IPS DF 4.7 (cell line): ENCODE measurements around the gene CFAP100.

Experiments used
- DNase-seq: peaks from one replicate; pipeline ENCODE4 v3.0.0-alpha.2; 2013; ENCODE audit warnings: low spot score; ENCODE audit errors: extremely low read depth

Gene CFAP100

DNA sequence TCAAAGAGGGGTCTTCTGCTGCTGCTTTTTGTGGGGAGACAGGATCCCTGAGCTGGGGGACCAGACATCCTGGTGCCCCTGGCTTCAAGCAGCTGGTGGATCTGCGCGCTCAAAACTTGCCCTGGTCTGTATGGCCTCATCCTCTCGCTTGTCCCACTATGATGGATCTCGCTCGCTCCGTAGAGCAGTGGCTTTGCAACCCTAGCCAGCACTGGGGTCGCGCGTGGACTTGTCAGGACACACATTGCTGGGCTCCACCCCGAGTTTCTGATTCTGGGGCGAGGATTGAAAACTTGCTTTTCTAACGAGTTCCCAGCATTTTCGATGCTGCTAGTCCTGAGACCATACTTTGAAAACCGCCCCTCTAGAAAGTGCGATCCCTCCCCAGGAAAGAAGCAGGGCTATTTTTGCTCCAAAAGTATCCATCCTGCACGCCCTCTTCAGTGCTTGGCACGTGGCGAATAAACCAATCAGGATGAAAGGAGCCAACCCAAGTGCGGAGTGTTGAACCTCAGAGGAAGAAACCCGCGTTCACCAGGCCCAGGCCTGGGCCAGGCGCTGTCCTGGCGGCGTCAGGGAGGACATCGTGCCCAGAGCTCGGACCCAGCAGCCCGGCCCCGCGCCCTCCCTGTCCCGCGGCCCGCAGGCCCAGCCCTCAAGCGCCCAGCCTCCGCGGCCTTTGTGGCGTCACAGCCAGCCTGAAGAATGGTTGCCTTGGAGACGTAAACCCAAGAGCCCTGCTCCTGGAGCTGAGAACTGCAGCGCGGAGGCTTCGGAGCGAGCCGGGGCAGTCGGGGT is at the start of gene CFAP100:
CFAP100 (plus strand) TSS at position 731 of the 798 bp plus-strand sequence. CDS start 1,092 bp downstream, outside the sequence.
- DNase-seq, result no peak

DNA sequence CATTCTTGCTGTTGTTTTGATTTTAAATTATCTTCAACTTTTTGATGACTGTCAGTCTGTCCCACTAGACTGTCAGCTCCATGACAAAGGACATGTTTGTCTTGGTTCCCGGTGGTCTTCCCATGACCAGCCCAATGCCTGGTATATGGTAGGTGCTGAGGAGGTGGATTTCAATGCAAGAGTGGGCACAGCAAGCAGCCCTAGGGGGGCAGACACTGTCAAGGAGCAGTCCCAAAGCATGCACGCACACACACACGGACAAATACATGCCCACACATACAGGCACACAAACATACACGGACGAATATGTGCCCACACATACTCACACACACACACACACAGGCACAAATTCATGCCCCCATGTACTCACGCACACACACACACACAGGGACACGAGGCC is 49.5 kb upstream of the CFAP100 start:
- DNase-seq, result no peak

DNA sequence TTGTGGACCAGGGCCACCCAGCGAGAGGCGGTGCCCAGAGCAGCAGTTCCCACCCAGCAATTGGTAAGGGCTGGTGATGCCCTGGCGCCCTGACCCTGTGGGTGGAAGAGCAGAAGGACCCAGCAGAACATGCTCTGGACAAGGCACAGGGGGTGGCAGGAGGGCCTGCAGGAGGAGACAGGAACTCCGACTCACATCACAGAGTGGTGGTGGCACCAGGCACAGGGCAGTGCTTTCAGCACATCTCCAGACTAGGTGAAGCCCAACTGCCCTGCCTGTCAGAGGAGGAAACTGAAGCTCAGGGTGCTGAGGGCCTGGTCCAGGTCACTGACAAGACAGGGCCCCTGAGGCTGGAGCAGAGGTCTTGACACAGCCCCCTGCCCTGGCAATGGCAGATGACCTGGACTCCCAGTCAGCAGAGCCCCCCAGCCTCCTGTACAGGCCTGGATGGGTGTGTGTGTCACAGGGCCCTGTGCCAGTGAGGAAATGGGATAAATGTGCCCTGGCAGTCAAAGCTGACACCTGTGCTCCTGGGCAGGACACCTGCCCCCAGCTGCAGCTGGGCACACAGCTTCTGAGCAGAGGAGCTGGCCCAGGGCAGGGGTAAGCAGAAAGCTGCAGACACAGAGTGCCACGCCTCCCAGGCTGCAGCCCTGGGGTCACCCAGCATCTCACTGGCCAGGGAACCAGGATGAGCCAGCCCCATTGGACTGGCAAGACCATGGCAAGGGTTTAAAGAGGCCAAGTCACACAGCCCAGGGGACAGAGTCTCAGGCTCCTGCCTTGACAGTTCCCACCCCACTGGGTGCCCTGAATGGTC is 48.9 kb upstream of the CFAP100 start:
- no peak for DNase-seq

DNA sequence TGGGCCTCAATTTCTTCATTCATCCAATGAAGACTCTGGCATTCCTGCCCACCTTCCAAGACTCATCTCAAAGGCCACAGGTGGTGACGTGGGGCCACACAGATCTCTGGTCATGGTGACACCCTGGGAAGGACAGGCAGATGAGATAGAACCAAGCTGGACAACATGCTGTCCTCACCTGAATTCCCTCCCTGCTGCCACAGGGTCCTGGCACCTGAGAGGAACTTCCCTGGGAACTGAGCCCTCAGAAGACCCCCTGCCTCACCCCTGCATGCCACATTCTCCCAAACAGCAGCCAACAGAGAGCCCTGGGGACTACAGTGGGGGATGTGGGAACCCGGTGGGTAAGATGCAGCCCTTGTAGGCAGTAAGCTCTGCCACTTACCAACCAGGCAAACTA is 48.2 kb upstream of the CFAP100 start:
- no peak for DNase-seq

DNA sequence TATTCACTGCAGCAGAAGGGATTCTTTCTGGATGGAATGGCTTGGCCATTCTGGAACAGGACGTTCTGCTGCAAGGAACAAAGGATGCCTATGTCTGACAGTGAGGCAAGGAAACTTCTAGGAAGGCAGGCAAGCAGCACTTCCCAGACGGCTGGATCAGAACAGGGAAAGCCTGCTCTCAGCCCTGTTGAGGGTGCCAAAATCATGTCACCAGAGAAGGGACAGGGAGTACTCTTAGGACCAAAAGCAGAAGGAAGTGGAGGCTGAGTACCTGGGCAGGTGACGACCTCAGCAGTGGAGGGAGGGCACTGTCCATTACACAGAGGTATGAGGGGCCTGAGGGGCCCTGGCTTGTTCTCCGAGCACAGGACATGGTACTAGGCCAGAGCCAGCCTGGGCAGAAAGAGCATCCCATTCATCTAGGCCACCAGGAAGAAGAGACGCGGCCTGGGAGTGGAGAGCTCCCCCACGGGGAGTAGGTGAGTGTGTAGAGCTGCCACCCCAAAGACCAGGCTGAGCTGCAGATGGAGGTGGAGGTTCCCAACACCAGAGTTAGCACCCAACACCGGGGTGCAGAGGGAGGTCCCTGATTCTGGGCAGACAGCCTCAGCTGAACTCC is 47.1 kb upstream of the CFAP100 start:
- no peak for DNase-seq

DNA sequence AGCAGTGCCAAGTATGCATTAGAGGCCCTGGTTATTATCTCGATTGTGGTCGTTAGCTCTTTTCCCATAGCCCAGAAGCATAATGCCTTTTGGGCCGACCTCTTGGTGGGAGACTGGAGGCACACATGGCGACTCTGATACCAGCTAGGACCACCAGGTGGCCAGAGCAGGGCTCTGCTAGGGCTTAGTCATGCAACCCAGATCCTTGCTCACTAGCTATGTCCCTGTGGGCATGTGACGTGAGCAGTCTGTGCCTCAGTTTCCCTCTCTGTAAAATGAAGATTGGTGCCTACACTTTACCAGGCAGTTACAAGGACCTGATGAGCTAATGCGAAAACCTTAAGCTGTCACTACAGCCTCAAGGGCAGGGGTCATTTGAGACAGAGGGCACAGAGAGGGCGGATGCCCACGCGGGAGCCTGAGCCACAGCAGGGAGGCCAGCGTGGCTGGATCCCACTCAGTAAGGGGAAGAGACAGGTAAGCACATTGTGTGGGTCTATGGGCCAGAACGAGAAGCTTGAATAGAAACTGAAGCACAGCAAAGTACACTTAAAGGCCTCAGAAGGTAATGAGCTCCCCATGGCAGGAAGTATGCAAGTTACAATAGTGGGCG is 46.3 kb upstream of the CFAP100 start:
- DNase-seq, result no peak

DNA sequence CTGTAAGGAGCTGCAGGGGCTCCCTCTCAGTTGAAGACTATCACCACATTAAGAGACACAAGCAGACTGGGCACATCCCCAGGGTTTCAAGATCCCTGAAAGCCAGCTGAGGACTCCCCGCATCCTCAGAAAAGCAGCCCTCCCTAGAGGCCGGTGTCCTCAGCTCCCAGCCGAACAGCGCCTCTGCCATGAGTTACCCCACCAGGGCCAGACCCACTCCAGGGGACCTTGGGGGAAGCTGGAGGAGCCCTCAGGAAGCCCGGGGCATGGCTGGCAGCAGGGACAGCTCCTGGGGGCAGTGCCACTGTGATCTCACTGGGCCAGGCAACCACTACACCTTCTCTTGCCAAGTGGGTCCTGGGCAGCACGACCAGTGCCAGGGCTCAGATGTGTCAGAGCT is 45.6 kb upstream of the CFAP100 start:
- no peak for DNase-seq

DNA sequence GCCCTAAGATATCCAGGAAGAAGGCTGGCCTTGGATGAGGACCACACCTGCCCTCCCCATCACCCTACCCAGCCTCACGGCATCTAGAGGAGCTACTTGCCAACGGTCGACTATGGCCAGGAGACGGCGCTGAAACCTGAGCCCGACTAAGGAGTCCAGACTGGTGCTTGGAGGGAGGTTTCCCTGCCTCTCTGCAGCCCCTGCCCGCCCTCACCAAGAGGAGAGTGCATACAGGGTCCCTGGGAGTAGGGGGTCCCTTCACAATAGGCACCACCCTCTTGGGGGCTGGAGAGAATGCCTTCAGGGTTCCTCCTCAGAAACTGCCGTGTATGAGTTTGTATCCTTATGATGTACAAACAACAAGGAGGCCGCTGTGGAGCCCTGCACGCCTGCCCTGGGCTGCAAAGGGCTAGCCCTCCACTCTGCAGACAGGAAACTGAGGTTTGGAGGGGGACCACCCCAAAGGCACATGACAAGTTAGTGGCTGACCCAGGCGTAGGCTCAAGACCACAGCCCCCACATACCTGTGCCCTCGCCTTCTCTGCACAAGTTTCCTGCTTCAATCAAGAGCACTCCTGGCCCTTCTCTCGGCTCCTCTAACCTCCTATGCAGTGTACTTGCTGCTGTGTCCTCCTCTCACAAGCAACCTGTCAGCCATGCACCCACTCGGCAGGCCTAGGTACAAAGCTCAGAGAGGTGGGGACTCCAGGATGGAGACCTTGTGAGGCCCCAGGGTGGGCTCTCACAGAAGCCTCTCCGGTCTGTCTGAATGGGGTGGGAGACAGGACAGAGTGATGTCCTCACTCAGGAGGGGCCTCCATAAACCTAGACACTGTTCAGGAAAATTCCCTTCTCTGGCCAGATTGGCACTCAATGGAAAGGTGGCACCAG is 44.9 kb upstream of the CFAP100 start:
- DNase-seq, result no peak

DNA sequence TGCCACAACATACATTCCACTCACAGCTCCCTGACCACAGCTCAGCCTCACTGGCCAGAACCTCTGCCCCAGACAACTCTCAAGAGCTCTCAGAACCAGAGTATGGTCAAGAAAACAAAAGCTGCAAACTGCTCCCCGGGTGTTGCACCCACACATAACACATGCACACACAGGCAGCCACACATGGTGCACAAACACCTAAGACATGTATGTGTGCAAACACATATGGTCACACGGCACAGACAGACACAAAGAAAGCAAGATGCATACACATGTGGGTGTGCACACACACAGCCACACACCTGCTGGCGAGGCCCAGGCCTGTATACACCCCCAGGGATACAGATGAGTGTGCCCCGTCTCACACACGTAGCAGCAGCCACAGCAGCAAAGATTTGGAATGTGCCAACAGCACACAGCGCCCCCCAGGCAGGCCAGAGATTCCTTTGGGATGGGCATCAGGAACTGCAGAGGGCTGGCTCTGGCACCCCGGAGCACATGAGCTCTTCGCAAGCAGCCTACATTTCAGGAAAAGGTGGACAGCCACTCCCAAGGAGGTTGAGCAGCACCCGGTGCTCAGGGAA is 44.1 kb upstream of the CFAP100 start:
- no peak for DNase-seq

DNA sequence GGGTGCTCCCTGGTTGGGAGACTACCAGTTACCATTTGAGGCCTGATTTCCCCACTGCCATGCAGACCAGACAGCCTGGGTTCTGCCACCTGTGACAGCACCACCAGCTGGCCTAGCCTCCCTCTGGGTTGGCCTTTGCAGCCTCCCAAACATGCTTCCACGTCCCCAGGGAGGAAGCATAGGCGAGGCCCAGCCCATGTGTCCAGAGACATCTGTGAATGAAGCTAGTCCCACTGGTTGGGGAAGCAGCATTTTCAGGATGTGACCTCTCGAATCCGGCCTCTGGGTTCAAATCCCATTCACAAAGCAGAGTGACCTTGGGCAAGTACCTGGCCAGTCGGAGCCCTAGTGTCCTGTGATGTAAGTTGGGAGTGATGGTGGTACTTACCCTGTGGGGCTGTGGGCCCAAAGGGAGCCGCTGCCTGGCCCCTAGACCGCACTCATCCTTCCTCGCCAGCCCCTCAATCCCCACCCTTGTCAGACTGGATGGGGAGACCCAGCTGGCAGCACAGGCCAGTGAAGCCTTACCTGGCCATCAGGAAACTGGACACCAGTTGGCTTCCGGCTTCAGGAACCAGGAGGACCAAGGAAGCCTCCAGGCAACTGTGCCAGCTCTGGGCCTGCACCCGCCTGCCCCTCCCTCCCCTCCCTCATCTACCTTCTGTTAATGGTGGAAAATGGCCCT is 43.5 kb upstream of the CFAP100 start:
- no peak for DNase-seq

DNA sequence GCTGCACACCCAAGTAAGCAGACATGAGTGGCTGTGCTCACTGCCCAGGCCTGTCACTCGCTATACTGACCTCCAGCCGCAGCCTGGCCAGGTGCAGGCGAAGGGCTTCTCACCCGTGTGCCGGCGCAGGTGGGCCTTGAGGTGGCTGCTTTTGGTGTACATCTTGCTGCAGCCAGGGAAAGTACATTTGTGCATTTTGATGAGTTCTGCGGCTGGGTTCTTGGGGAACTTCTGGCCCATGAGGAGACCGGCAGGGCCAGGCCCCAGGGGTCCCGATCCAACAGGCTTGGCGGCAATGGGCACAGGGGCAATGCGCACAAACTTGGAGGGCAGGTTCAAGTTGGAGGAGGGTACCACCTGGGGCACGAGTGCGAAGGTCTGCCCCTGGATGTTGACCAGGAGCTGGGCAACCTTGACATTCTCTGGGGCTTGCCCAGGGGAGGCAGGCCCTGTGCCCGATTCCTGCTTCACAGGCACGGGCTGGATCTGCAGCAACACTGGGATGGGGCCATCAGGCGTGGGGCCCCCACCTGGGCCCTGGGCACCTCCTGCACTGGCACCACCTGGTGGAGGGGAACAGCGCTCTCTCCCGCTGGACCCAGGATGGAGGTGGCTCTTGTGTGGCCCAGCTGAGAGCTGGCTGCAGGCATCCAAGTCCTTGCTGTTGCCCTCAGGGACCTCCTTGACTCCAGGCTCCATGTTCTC is 42.8 kb upstream of the CFAP100 start:
- DNase-seq, result no peak

DNA sequence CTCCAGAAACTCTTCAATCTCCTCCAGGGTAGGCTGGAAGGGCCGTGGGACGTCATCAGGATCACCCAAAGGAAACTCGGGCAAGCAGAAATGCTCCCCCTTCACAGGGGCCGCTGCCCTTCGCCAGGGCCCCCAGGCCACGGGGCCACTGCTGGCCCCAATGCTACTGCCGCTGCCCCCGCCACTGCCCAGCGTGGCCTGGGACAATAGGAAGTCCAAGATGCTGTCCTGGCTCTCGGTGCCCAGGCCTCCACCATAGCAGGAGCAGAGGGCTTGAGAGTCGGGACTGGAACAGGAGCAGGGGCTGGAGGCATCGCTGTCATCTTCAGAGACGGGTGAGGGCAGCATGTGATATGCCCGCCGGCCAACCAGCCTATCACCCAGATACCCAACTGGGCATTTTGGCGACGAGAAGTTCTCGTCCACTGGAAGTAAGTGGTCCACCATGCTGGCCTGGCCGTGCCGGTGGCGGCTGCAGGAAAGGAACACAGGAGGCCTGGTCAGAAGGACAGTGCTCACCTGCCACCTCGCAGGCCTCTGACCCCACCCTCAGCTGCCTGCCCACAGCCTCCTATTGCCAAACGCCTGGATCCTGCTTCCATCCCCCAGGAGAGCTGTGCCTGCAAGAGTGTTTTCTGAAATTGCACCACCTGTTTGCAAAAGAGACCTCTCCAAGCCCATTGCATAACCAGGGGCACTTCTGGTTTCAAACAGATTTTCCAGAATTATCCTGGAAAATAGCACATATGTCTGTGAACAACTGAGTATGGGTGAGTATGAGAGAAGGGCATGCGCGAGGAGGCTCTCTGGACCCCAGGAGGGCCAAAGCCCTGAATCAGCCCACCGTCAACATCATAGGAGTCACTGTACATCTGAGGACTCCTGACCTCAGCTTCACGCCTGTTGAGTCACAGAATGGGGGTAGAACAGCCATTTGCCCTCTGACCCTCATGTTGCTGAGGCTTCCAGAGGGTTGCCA is 41.9 kb upstream of the CFAP100 start:
- no peak for DNase-seq

DNA sequence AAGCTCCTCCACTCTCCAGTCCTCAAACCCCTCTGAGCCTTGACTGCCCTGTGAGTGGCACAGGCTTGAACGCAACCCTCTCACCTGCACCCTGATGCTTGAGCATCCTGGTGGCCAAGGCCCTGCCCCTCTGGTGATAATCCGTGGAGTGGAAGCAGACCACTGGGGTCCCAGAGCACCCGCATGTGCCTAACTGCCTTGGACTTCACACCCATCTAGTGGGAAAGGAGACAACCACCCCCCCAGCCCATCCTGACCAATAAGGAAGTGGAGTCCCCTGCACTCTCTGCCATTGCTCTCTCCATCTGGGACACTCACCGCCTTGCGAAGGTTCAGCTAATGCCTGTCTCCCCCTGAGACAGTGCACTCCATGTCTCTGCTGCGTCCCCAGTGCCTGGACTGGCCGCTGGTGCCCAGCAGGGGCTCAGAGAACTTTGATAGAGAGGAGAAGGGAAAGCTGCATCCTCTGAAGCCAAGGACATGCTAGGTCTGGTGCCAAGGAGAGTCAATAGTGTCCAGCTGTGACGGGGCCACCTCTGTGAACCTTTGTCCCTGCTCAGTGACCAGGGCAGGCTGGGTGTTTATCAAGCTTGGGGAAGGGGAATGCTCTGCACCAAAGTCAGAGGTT is 40.9 kb upstream of the CFAP100 start:
- no peak for DNase-seq

DNA sequence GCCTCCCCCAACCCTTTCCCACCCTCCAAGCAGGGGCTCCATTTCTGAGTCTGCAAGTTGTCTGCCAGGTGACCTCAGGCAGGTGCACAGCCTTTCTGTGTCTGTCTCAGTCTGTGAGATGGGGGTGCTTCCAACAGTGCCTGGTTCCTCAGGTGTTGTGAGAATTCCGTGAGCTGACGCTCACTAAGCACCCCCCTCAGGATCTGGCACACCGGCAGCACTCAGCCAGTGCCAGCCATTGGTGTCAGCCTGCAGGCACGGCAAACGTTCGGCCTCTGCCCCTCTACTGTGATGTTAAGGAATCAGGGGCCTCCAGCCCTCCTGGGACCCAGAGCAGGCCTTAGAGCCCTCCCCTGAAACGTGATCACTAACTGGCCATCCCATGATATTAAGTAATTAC is 39.9 kb upstream of the CFAP100 start:
- no peak for DNase-seq

DNA sequence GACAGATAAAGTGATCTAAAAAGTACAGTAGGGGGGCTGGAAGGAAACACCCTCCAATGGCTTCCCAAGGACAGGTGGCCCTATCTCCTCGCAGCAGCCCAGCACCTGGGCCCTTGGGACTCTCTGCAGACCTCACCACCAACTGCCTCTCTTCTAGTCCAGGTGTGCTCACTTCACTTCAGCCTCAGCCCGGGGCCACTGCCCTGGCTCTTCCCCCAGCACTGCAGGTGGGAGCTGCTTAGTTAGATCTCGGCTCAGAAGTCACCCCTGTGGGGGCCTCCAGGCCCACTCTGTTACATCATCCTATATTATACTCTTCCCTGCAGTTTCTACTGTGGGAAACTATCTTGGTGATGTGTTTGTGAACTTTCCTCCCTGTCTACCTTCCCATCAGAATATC is 39.5 kb upstream of the CFAP100 start:
- no peak for DNase-seq

DNA sequence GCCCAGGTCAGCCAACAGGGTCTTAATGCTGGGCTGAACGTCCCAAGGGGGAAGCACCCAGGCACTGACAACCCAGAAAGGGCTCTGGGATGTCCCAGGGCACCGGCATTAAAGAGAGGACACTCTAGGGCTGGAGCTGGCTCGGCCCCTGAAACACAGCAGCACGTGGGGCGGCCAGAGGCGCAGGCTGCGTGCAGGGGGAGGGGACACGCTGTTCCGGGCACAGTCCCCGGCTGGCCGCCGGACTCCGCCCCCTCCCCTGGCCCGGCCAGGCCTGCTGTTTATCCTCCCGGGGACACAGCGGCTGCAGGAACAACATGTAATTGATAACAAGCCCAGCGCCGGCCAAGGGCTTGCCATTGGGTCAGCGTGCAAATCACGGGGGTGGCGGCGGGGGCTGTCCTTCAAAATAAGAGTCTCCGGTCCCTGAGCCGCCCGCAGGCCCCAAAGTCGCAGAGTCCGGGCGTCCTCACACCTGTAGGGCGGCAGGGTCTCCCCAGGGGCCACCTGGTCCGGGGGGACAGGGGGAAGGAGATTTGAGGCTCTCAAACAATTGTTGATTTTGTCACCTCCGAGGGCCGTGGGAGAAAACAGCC is 38.8 kb upstream of the CFAP100 start:
- DNase-seq, result no peak
